Immature natural killer cell (primary cell): ENCODE data around the gene NAPA. TPM values are rescaled to one million over a fixed set of nuclear protein-coding genes. Genes with fewer than 3 reads are reported as not detected.
A peak's percentile ranks its signal among the peaks of the same experiment; 100 is the strongest.

ENCODE experiments used
- DNase-seq, 3 donors: peaks; one replicate each; pipeline ENCODE4 v3.0.0; 2022; ENCODE audit warnings: mixed read lengths in 1 of 3
- H3K27ac Mint-ChIP-seq, 6 donors: one replicate each; pipeline ENCODE4 v1.8.0; 2020; ENCODE audit warnings: mixed read lengths in 6 of 6, mild to moderate bottlenecking in 5 of 6, inconsistent platforms in 4 of 6, moderate library complexity in 3 of 6
- H3K27me3 Mint-ChIP-seq, 3 donors: one replicate each; pipeline ENCODE4 v1.8.0; 2020 to 2021; ENCODE audit warnings: low read depth in 3 of 3, mild to moderate bottlenecking in 3 of 3, mixed read lengths in 3 of 3, moderate library complexity in 3 of 3, inconsistent platforms in 1 of 3
- H3K36me3 Mint-ChIP-seq, 3 donors: one replicate each; pipeline ENCODE4 v1.8.0; 2020; ENCODE audit warnings: mixed read lengths in 3 of 3, inconsistent platforms in 2 of 3, mild to moderate bottlenecking in 2 of 3
- H3K4me1 Mint-ChIP-seq, 2 donors: one replicate each; pipeline ENCODE4 v1.8.0; 2020; ENCODE audit warnings: inconsistent platforms in 2 of 2, mild to moderate bottlenecking in 2 of 2, mixed read lengths in 2 of 2, moderate library complexity in 1 of 2
- H3K4me3 Mint-ChIP-seq, 5 donors: one replicate each; pipeline ENCODE4 v1.8.0; 2020; ENCODE audit warnings: mild to moderate bottlenecking in 5 of 5, mixed read lengths in 5 of 5, inconsistent platforms in 3 of 5, moderate library complexity in 3 of 5
- H3K9me3 Mint-ChIP-seq, 6 donors: one replicate each; pipeline ENCODE4 v1.8.0; 2020; ENCODE audit warnings: mild to moderate bottlenecking in 6 of 6, mixed read lengths in 6 of 6, inconsistent platforms in 4 of 6, moderate library complexity in 3 of 6
- polyA plus RNA-seq, 3 donors: library from polyadenylated mRNA; unstranded; fragments of 300-500 nt; fragmentation: Illumina TruSeq; gene quantifications; one replicate each; pipeline ENCODE4 v1.2.3, GENCODE V29; 2021

Gene NAPA
- polyA plus RNA-seq, 3 donors from 2014 or later: 114 to 177 (median 146) TPM

- peak; percentile 42 to 61 (median 58) for DNase-seq
- Mint-ChIP-seq H3K9me3 (peaks cover 0 to 4% (median 0%) of the 10 kb centered on the region in 6 donors), H3K4me1 (peaks cover 50 to 52% of the 10 kb centered on the region in 2 donors), H3K27ac (peak overlapping the region in 2 of 6 donors; percentile 9 to 37), H3K36me3 (no peaks in the 10 kb centered on the region), H3K4me3 (peak overlapping the region; percentile 61 to 87 (median 79)), H3K27me3 (peaks cover 19 to 45% (median 23%) of the 10 kb centered on the region in 3 donors)
Measured at GRCh38 chr19:47445937-47446402, 68.9 kb downstream of the NAPA start.

- peak overlapping the region; percentile 61 to 87 (median 79) for H3K4me3 Mint-ChIP-seq
- no peaks in the 10 kb centered on the region for H3K36me3 Mint-ChIP-seq
- peaks cover 50 to 52% of the 10 kb centered on the region in 2 donors for H3K4me1 Mint-ChIP-seq
- DNase-seq: no peak
- peaks cover 0 to 4% (median 0%) of the 10 kb centered on the region in 6 donors for H3K9me3 Mint-ChIP-seq
- H3K27ac Mint-ChIP-seq: peak overlapping the region in 2 of 6 donors; percentile 9 to 37
- H3K27me3 Mint-ChIP-seq: peaks cover 19 to 46% (median 23%) of the 10 kb centered on the region in 3 donors
Measured at GRCh38 chr19:47445527-47445926, 69.3 kb downstream of the NAPA start.

GRCh38 chr19:47444388-47444821 is 70.5 kb downstream of the NAPA start:
- Mint-ChIP-seq H3K4me1 (peaks cover 50 to 52% of the 10 kb centered on the region in 2 donors), H3K36me3 (no peaks in the 10 kb centered on the region), H3K9me3 (peaks cover 0 to 4% (median 1%) of the 10 kb centered on the region in 6 donors), H3K27ac (no peak overlapping the region), H3K27me3 (peaks cover 19 to 46% (median 23%) of the 10 kb centered on the region in 3 donors), H3K4me3 (peak overlapping the region in 4 of 5 donors; percentile 51 to 61 (median 58))
- peak in 2 of 3 donors; percentile 24 to 29 for DNase-seq

GRCh38 chr19:47443331-47443730 is 71.5 kb downstream of the NAPA start:
- H3K4me3 Mint-ChIP-seq: peak overlapping the region in 2 of 5 donors; percentile 14 to 61
- H3K4me1 Mint-ChIP-seq: peaks cover 48 to 49% of the 10 kb centered on the region in 2 donors

GRCh38 chr19:47438793-47439220 is 76.1 kb downstream of the NAPA start:
- no peak for DNase-seq
- Mint-ChIP-seq H3K4me1 (peaks cover 16 to 17% of the 10 kb centered on the region in 2 donors), H3K4me3 (no peak overlapping the region), H3K36me3 (no peaks in the 10 kb centered on the region), H3K27me3 (peaks cover 8 to 36% (median 13%) of the 10 kb centered on the region in 3 donors), H3K9me3 (peaks cover 0 to 2% (median 0%) of the 10 kb centered on the region in 6 donors), H3K27ac (no peak overlapping the region)

More at GRCh38 chr19:47443331-47443730, 71.5 kb downstream of the NAPA start:
- DNase-seq: no peak
- Mint-ChIP-seq H3K9me3 (peaks cover 0 to 4% (median 1%) of the 10 kb centered on the region in 6 donors), H3K27ac (no peak overlapping the region), H3K27me3 (peaks cover 19 to 44% (median 23%) of the 10 kb centered on the region in 3 donors), H3K36me3 (no peaks in the 10 kb centered on the region)

Other genes starting within 250 kb of the NAPA start
- 1 to 10 TPM; 1.2 to 3.9 (median 2.3) TPM for gene INAFM1, start 240.2 kb downstream of the NAPA start, polyA plus RNA-seq
- gene C5AR1, start 205.2 kb downstream of the NAPA start, polyA plus RNA-seq: under 1 TPM in 2 of 3 donors, not detected in 1; 0.16 to 0.36 TPM
- under 1 TPM in 2 of 3 donors, not detected in 1; 0.18 to 0.29 TPM for gene C5AR2, start 182.9 kb downstream of the NAPA start, polyA plus RNA-seq
- 1 to 10 TPM; 3.2 to 9.7 (median 5.2) TPM for gene DHX34, start 165.7 kb downstream of the NAPA start, polyA plus RNA-seq
- not detected for gene MEIS3, start 95.5 kb downstream of the NAPA start, polyA plus RNA-seq
- gene SLC8A2, start 43.2 kb downstream of the NAPA start, polyA plus RNA-seq: not detected
- gene KPTN, start 30.8 kb downstream of the NAPA start, polyA plus RNA-seq: 10 to 100 TPM in 1 of 3 donors, 1 to 10 TPM in 2; 5.0 to 25.7 (median 8.9) TPM
- gene ZNF541, start 58.1 kb upstream of the NAPA start, polyA plus RNA-seq: not detected
- gene BICRA, start 94.1 kb upstream of the NAPA start, polyA plus RNA-seq: 1 to 10 TPM in 1 of 3 donors, under 1 TPM in 1, not detected in 1; 0.36 to 1.9 TPM
- not detected for gene EHD2, start 198.4 kb upstream of the NAPA start, polyA plus RNA-seq
- gene NOP53, start 230.5 kb upstream of the NAPA start, polyA plus RNA-seq: 100 to 1,000 TPM in 2 of 3 donors, 10 to 100 TPM in 1; 72.0 to 234 (median 101) TPM